Parathyroid adenoma (tissue), 2 donors: ENCODE measurements around the gene BCAS4.

Experiments
- H2AFZ ChIP-seq: fragments of 300-600 bp; sonication (generic); one replicate; pipeline ENCODE4 v1.7.0; 2017; ENCODE audit warnings: antibody characterized with exemption, mild to moderate bottlenecking
- H3K27ac ChIP-seq: fragments of 300-600 bp; sonication (generic); one replicate; pipeline ENCODE4 v1.7.0; 2017
- H3K27me3 ChIP-seq: fragments of 300-600 bp; sonication (generic); one replicate; pipeline ENCODE4 v1.7.0; 2017; ENCODE audit warnings: low read length; ENCODE audit not compliant: control insufficient read depth, insufficient read depth
- H3K36me3 ChIP-seq: fragments of 300-600 bp; sonication (generic); one replicate; pipeline ENCODE4 v1.7.0; 2017; ENCODE audit warnings: low read length; ENCODE audit not compliant: control insufficient read depth, insufficient read depth
- H3K4me1 ChIP-seq: fragments of 300-600 bp; sonication (generic); one replicate; pipeline ENCODE4 v1.7.0; 2017; ENCODE audit warnings: control low read depth
- H3K4me2 ChIP-seq: fragments of 300-600 bp; sonication (generic); one replicate; pipeline ENCODE4 v1.7.0; 2017; ENCODE audit warnings: low read length
- H3K4me3 ChIP-seq: fragments of 300-600 bp; sonication (generic); one replicate; pipeline ENCODE4 v1.7.0; 2017; ENCODE audit warnings: low read depth, low read length
- H3K79me2 ChIP-seq: fragments of 300-600 bp; sonication (generic); one replicate; pipeline ENCODE4 v1.7.0; 2017; ENCODE audit warnings: control low read depth
- H3K9ac ChIP-seq: fragments of 300-600 bp; sonication (generic); one replicate; pipeline ENCODE4 v1.7.0; 2017; ENCODE audit warnings: mild to moderate bottlenecking
- H3K9me3 ChIP-seq: fragments of 300-600 bp; sonication (generic); one replicate; pipeline ENCODE4 v1.7.0; 2017; ENCODE audit warnings: low read length; ENCODE audit not compliant: control insufficient read depth
- CTCF ChIP-seq: fragments of 300-600 bp; sonication (generic); IDR thresholded peaks from one replicate; pipeline ENCODE4 v1.7.0; 2017; ENCODE audit warnings: antibody characterized with exemption, mild to moderate bottlenecking
- donor health status: primary hyperparathyroidism.

BCAS4 gene

GRCh38 chr20:50750145-50750671 is 44.7 kb upstream of the BCAS4 start:
- Histone ChIP-seq H3K4me2 (no peak overlapping the region), H3K9ac (no peak overlapping the region), H2AFZ (no peak overlapping the region), H3K36me3 (no peaks in the 10 kb centered on the region), H3K4me1 (peaks cover 14% of the 10 kb centered on the region), H3K27me3 (no peaks in the 10 kb centered on the region), H3K4me3 (no peak overlapping the region), H3K27ac (no peak overlapping the region), H3K79me2 (peaks cover 4% of the 10 kb centered on the region), H3K9me3 (no peaks in the 10 kb centered on the region)
- no peak for TF ChIP-seq CTCF

- Histone ChIP-seq H3K27me3 (no peaks in the 10 kb centered on the region), H2AFZ (no peak overlapping the region), H3K36me3 (no peaks in the 10 kb centered on the region), H3K9ac (no peak overlapping the region), H3K79me2 (peaks cover 4% of the 10 kb centered on the region), H3K4me1 (peaks cover under 1% of the 10 kb centered on the region), H3K9me3 (no peaks in the 10 kb centered on the region), H3K27ac (no peak overlapping the region), H3K4me3 (no peak overlapping the region), H3K4me2 (no peak overlapping the region)
- no peak for TF ChIP-seq CTCF
Measured at GRCh38 chr20:50753152-50753551, 41.7 kb upstream of the BCAS4 start.

DNA sequence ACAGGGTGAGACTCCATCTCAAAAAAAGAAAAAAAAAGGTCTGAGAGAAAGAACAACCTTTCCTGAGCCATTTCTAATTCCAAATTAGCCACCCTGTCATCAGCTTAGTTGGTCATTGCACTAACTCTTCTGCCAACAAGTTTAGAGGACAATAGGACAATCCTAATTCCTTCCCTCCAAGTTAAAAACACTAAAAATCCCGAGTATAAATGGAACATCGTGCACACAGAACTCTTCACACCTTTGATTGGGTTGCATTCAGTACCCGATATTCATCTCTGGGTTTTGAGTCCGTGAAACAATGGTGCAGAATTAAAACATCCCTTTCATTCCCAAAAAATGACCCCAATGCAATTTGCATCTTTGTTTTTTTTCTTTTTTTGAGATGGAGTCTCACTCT is 40.4 kb upstream of the BCAS4 start:
- Histone ChIP-seq H3K9ac (no peak overlapping the region), H3K9me3 (no peaks in the 10 kb centered on the region), H3K4me2 (no peak overlapping the region), H2AFZ (no peak overlapping the region), H3K4me1 (no peaks in the 10 kb centered on the region), H3K79me2 (no peaks in the 10 kb centered on the region), H3K27ac (no peak overlapping the region), H3K36me3 (no peaks in the 10 kb centered on the region), H3K27me3 (no peaks in the 10 kb centered on the region), H3K4me3 (no peak overlapping the region)
- no peak for TF ChIP-seq CTCF

DNA sequence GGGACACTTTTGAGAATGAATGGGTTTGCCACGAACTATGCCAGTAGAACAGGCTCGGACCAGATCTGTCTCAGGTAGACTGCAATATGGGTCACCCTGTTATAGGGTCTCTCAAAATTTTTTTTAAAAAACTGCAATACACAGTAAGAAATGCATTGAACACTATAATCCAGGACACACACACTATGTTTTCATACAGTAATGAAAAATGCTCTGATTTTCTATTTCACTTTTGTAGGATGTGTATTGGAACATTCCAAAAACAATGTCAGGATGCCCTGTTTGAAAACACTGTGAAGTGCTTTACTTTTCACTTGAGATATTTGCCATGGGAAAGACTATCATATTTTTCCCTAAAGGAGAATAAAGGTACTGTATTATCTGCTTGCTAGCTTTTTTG is 38.4 kb upstream of the BCAS4 start:
- Histone ChIP-seq H3K4me2 (no peak overlapping the region), H3K79me2 (no peaks in the 10 kb centered on the region), H3K9me3 (no peaks in the 10 kb centered on the region), H3K36me3 (no peaks in the 10 kb centered on the region), H3K4me1 (peaks cover 4% of the 10 kb centered on the region), H3K4me3 (no peak overlapping the region), H2AFZ (no peak overlapping the region), H3K27me3 (no peaks in the 10 kb centered on the region), H3K9ac (no peak overlapping the region), H3K27ac (no peak overlapping the region)
- TF ChIP-seq CTCF: no peak

- H3K4me3 ChIP-seq: no peak overlapping the region
- H3K9me3 ChIP-seq: no peaks in the 10 kb centered on the region
- H3K27me3 ChIP-seq: no peaks in the 10 kb centered on the region
- no peaks in the 10 kb centered on the region for H3K36me3 ChIP-seq
- H3K27ac ChIP-seq: no peak overlapping the region
- no peak for TF ChIP-seq CTCF
- no peaks in the 10 kb centered on the region for H3K79me2 ChIP-seq
- no peak overlapping the region for H3K9ac ChIP-seq
- H3K4me1 ChIP-seq: peaks cover 16% of the 10 kb centered on the region
- H2AFZ ChIP-seq: no peak overlapping the region
- no peak overlapping the region for H3K4me2 ChIP-seq
Measured at GRCh38 chr20:50758469-50758868, 36.4 kb upstream of the BCAS4 start.
